Colonic mucosa (tissue), 4 donors: ENCODE measurements around the gene C19orf67. TPM values are rescaled to one million over a fixed set of nuclear protein-coding genes. Genes with fewer than 3 reads are reported as not detected.
A peak's percentile ranks its signal among the peaks of the same experiment; 100 is the strongest.

Experiments used
- DNase-seq: peaks from one replicate; pipeline ENCODE4 v3.0.0-alpha.2; 2020
- H3K27ac ChIP-seq: fragments of 200-600 bp; one replicate; pipeline ENCODE4 v1.8.0; 2021
- H3K27me3 ChIP-seq: fragments of 200-600 bp; one replicate; pipeline ENCODE4 v1.8.0; 2021
- H3K36me3 ChIP-seq: fragments of 200-600 bp; one replicate; pipeline ENCODE4 v1.8.0; 2021
- H3K4me1 ChIP-seq: fragments of 200-600 bp; one replicate; pipeline ENCODE4 v1.8.0; 2021; ENCODE audit warnings: mild to moderate bottlenecking
- H3K4me3 ChIP-seq: fragments of 200-600 bp; one replicate; pipeline ENCODE4 v1.8.0; 2021
- H3K9ac ChIP-seq, 2 donors: one replicate each; pipeline ENCODE4 v1.7.0; 2013; ENCODE audit warnings: control low read depth in 2 of 2, low read depth in 2 of 2, low read length in 2 of 2
- H3K9me3 ChIP-seq: fragments of 200-600 bp; one replicate; pipeline ENCODE4 v1.8.0; 2021
- intact Hi-C: fragments of 100-400 bp; cut with DNase I; formaldehyde crosslinking; loops from one replicate; pipeline ENCODE4 v1.14.1; 2022
- total RNA-seq, 2 donors: library from RNA; stranded (reverse); fragmentation: NEBNext Ultra II Directional in 1 of 2; extraction: Animal tissue kit (Norgen Biotek cat#: 25700) in 1 of 2; gene quantifications; one replicate each; pipeline ENCODE4 v1.2.1, GENCODE V29; 2021
- TF ChIP-seq, protein P1 (sequence below): fragments of 200-600 bp; IDR thresholded peaks from one replicate; pipeline ENCODE4 v1.8.0; 2022; ENCODE audit warnings: antibody characterized with exemption, mild to moderate bottlenecking
- donor health status: healthy.
- donor health status: DM: no; HTN: no; CAD: no.
- donor health status: DM: no; HTN: no; CAD: no.

The C19orf67 gene
- total RNA-seq, 2 donors from 2014 or later = 0.19 TPM; not detected in 1

DNA sequence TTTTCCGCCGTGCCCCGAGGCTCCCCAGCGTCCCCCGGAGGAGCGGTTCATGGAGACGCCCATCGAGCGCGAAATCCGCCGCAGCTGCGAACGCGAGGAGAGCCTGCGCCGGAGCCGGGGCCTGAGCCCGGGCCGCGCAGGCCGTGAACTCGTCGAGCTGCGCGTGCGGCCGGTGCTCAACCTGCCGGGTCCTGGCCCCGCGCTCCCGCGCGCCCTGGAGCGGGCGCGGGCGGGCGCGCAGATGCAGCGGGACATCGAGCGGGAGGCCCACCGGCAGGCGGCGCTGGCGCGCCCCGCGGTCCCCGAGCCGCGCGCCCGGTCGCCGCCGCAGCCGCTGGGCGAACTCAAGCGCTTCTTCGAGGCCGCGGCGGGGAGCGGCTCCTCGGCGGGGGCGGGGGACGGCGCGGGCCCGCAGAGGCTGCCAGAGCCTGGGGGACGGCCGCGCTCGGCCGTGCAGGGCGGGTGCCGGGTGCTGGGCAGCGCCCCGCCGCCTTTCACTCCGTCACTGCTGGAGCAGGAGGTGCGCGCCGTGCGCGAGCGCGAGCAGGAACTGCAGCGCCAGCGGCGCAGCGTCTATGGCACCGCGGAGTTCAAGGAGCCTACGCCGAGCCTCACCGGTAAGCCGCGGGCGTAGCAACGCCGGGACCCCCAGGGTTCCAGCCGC, 12.2 kb downstream of the C19orf67 start:
- Histone ChIP-seq H3K27ac (peak overlapping the region; percentile 97), H3K4me3 (peak overlapping the region; percentile 81), H3K9me3 (no peaks in the 10 kb centered on the region), H3K4me1 (no peaks in the 10 kb centered on the region), H3K36me3 (no peaks in the 10 kb centered on the region), H3K27me3 (no peaks in the 10 kb centered on the region), H3K9ac (peak overlapping the region; percentile 78 to 99)
- intact Hi-C loops = no loop called here
- peak; percentile 73 for DNase-seq
- TF ChIP-seq, protein P1, sequence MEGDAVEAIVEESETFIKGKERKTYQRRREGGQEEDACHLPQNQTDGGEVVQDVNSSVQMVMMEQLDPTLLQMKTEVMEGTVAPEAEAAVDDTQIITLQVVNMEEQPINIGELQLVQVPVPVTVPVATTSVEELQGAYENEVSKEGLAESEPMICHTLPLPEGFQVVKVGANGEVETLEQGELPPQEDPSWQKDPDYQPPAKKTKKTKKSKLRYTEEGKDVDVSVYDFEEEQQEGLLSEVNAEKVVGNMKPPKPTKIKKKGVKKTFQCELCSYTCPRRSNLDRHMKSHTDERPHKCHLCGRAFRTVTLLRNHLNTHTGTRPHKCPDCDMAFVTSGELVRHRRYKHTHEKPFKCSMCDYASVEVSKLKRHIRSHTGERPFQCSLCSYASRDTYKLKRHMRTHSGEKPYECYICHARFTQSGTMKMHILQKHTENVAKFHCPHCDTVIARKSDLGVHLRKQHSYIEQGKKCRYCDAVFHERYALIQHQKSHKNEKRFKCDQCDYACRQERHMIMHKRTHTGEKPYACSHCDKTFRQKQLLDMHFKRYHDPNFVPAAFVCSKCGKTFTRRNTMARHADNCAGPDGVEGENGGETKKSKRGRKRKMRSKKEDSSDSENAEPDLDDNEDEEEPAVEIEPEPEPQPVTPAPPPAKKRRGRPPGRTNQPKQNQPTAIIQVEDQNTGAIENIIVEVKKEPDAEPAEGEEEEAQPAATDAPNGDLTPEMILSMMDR = no peak

DNA sequence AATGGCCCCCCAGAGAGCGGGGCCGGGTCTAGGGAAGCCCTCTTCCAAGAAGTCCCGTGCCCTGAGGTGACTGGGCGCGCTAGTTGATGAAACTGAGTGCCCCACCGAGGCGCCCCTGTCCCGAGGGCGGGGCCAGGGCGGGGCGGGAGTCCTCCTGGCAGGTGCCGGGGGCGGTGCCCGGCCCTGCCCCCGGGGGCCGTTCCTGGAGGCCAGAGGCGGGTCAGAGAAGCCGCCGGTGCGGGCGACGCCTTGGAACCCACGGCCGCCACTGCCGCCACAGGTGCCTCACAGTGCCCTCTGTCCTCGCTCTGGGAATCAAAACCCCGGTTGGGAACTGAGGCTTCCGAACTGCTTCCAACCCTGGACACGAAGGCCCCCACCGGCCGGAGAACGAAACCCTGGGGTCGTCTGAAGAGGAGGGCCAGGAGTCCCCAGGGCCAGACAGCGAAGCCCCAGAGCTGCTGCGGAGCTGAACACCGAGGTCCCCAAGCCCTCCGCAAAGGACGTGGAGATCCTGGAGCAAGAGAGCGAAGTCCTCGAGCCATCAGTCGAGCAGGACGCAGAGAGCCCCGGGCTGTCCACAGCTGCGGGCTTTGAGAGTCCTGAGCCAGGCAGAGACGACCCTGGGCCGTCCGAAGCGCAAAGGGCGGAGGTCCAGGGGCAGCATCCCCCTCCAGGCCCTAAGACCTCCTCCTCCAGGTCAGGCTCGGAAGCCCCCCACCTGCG, 12.9 kb downstream of the C19orf67 start, which contains the start of gene MISP3:
TSS of gene MISP3 (plus strand) at position 252 of the 726 bp plus-strand sequence. CDS start 524 bp downstream, outside the sequence.
- Histone ChIP-seq H3K27ac (peak within 1 kb of the TSS; percentile 97), H3K27me3 (no peaks in the 10 kb centered on the region), H3K9me3 (no peaks in the 10 kb centered on the region), H3K4me1 (no peaks in the 10 kb centered on the region), H3K9ac (peak within 1 kb of the TSS; percentile 78 to 99), H3K36me3 (no peaks in the 10 kb centered on the region), H3K4me3 (peak within 1 kb of the TSS; percentile 81)
- intact Hi-C loops = no loop called here
- peak; percentile 91 for DNase-seq
- TF ChIP-seq, protein P1 = no peak

DNA sequence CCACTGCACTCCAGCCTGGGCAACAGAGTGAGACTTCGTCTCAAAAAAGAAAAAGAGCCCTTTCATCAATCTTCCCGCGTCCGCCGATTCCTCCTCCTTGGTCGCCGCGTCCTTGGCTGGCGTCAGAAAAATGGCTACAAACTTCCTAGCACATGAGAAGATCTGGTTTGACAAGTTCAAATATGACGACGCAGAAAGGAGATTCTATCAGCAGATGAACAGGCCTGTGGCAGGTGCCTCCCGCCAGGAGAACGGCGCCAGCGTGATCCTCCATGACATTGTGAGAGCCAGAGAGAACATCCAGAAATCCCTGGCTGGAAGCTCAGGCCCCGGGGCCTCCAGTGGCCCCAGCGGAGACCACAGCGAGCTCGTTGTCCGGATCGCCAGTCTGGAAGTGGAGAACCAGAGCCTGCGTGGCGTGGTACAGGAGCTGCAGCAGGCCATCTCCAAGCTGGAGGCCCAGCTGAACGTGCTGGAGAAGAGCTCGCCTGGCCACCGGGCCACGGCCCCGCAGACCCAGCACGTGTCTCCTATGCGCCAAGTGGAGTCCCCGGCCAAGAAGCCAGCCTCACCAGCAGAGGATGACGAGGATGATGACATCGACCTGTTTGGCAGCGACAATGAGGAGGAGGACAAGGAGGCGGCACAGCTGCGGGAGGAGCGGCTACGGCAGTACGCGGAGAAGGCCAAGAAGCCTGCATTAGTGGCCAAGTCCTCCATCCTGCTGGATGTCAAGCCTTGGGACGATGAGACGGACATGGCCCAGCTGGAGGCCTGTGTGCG, 15.1 kb downstream of the C19orf67 start:
- H3K9ac ChIP-seq = no peak overlapping the region
- no peak overlapping the region for H3K4me3 ChIP-seq
- no peaks in the 10 kb centered on the region for H3K9me3 ChIP-seq
- no peak for DNase-seq
- no peaks in the 10 kb centered on the region for H3K27me3 ChIP-seq
- H3K4me1 ChIP-seq = no peaks in the 10 kb centered on the region
- H3K36me3 ChIP-seq = no peaks in the 10 kb centered on the region
- intact Hi-C loops = loop anchor here (2.0 kb wide), 1 partner anchor 192 kb away; no protein-coding TSS in a partner anchor
- TF ChIP-seq, protein P1 = no peak
- no peak overlapping the region for H3K27ac ChIP-seq

DNA sequence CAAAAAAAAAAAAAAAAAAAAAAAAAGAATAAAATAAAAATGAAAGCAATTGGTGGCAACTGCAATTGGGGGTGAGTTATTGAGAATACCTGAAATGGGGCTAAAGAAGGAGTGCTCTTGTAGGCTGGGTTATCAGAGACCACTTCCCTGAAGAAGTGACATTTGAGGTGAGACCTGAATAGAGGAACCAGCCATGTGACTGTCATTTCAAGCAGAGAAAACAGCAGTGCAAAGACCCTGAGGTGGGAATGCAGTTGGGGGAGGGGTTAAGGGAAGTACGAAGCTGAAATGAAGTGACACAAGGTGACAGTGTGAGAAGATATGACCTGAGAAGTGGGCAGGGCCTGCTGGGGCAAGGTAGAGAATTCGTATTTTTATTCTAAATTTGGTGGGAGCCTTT, 19.4 kb downstream of the C19orf67 start:
- TF ChIP-seq, protein P1 = no peak
- Histone ChIP-seq H3K27ac (no peak overlapping the region), H3K4me1 (no peaks in the 10 kb centered on the region), H3K9ac (no peak overlapping the region), H3K9me3 (no peaks in the 10 kb centered on the region), H3K36me3 (no peaks in the 10 kb centered on the region), H3K4me3 (no peak overlapping the region), H3K27me3 (no peaks in the 10 kb centered on the region)
- DNase-seq = no peak
- intact Hi-C loops = no loop called here

DNA sequence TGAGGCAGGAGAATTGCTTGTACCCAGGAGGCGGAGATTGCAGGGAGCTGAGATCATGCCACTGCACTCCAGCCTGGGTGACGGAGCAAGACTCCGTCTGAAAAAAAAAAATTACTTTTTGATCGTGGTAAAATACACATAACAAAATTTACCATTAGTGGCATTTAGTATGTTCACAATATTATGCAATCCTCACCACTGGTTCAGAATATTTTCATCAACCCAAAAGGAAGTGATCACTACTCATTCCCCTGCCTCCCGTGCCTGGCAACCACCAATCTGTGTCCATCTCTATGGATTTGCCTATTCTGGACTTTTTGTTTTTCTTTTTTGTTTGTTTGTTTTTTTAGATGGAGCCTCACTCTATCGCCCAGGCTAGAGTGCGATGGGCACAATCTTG, 22.5 kb downstream of the C19orf67 start:
- DNase-seq = no peak
- no peak overlapping the region for H3K9ac ChIP-seq
- TF ChIP-seq, protein P1 = no peak
- peaks cover 4% of the 10 kb centered on the region for H3K27me3 ChIP-seq
- H3K27ac ChIP-seq = no peak overlapping the region
- no peaks in the 10 kb centered on the region for H3K9me3 ChIP-seq
- no peaks in the 10 kb centered on the region for H3K4me1 ChIP-seq
- no peaks in the 10 kb centered on the region for H3K36me3 ChIP-seq
- no peak overlapping the region for H3K4me3 ChIP-seq
- intact Hi-C loops = no loop called here
